ENCODE results near the gene FOXO1.

FOXO1 gene

DNA sequence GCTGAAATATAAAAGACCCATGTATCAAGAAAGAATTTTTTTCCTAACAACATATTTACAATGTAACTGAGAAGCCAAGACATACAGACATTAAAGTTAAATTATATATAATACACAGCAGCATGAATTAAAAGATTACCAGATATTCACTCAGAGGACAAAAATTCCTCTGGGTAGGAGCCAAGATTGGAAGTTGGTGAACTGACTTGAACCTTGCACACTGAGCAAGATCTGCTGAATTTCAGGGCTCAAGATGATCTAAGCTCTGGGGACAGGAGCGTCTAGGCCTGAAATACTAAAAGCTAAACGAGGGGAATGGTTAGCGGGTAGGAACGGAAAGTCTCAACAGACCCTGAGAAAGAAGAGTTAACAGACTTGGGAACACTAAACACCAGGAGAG, 8.5 kb downstream of the FOXO1 start:
- peak overlapping the region; percentile 93 for H3K4me2 ChIP-seq (ENCODE audit: low read depth, low read length, poor library complexity, severe bottlenecking)
- peaks cover 99% of the 10 kb centered on the region for H3K79me2 ChIP-seq (ENCODE audit: insufficient read depth, low read length)
- TF ChIP-seq EZH2phosphoT487 (conservative IDR thresholded peaks at IDR 0.05; ENCODE audit: low read length) (no peak), CTCF (IDR thresholded peaks at IDR 0.05; ENCODE audit: insufficient read depth, low read length, poor library complexity, severe bottlenecking) (no peak)
- peaks cover 80% of the 10 kb centered on the region for H3F3A ChIP-seq (ENCODE audit: insufficient read depth)
- no peaks in the 10 kb centered on the region for H3K27me3 ChIP-seq (ENCODE audit: low read length)
- H3K9me2 ChIP-seq (replicated peaks; ENCODE audit: insufficient read depth, low read length) = no peaks in the 10 kb centered on the region
- no peak overlapping the region for H2AFZ ChIP-seq (ENCODE audit: low read depth, low read length, severe bottlenecking)
- H3K4me3 ChIP-seq (ENCODE audit: insufficient read depth, low read length, poor library complexity, severe bottlenecking) = peak overlapping the region; percentile 41
- H3K36me3 ChIP-seq (ENCODE audit: low read length) = no peaks in the 10 kb centered on the region
- H3K27ac ChIP-seq (ENCODE audit: low read depth, low read length) = peak overlapping the region; percentile 95
- peaks cover 4% of the 10 kb centered on the region; the same call in 1 of the 2 replicates for H4K20me1 ChIP-seq (ENCODE audit: low read depth, low read length)
- no peaks in the 10 kb centered on the region for H3K9me3 ChIP-seq (ENCODE audit: insufficient read depth, low read length)
- peak overlapping the region; percentile 38 for H3K9ac ChIP-seq (ENCODE audit: low read length)

GRCh38 chr13:40657307-40657706, 9.1 kb downstream of the FOXO1 start:
- Histone ChIP-seq H3K4me2 (ENCODE audit: low read depth, low read length, poor library complexity, severe bottlenecking) (peak overlapping the region; percentile 93), H3K27me3 (ENCODE audit: low read length) (no peaks in the 10 kb centered on the region), H3K9me3 (ENCODE audit: insufficient read depth, low read length) (no peaks in the 10 kb centered on the region), H3K79me2 (ENCODE audit: insufficient read depth, low read length) (peaks cover 99% of the 10 kb centered on the region), H2AFZ (ENCODE audit: low read depth, low read length, severe bottlenecking) (no peak overlapping the region), H3K4me3 (ENCODE audit: insufficient read depth, low read length, poor library complexity, severe bottlenecking) (peak overlapping the region; percentile 41), H3K9me2 (replicated peaks; ENCODE audit: insufficient read depth, low read length) (no peaks in the 10 kb centered on the region), H4K20me1 (ENCODE audit: low read depth, low read length) (peaks cover 4% of the 10 kb centered on the region; the same call in 1 of the 2 replicates), H3K27ac (ENCODE audit: low read depth, low read length) (peak overlapping the region; percentile 95), H3K9ac (ENCODE audit: low read length) (peak overlapping the region; percentile 38), H3F3A (ENCODE audit: insufficient read depth) (peaks cover 80% of the 10 kb centered on the region), H3K36me3 (ENCODE audit: low read length) (no peaks in the 10 kb centered on the region)
- TF ChIP-seq EZH2phosphoT487 (conservative IDR thresholded peaks at IDR 0.05; ENCODE audit: low read length) (no peak), CTCF (IDR thresholded peaks at IDR 0.05; ENCODE audit: insufficient read depth, low read length, poor library complexity, severe bottlenecking) (no peak)

GRCh38 chr13:40656358-40656757, 10.1 kb downstream of the FOXO1 start:
- no peak overlapping the region for H2AFZ ChIP-seq (ENCODE audit: low read depth, low read length, severe bottlenecking)
- H3K36me3 ChIP-seq (ENCODE audit: low read length) = no peaks in the 10 kb centered on the region
- peaks cover 99% of the 10 kb centered on the region for H3K79me2 ChIP-seq (ENCODE audit: insufficient read depth, low read length)
- H3K4me2 ChIP-seq (ENCODE audit: low read depth, low read length, poor library complexity, severe bottlenecking) = peak overlapping the region; percentile 93
- no peaks in the 10 kb centered on the region for H3K9me2 ChIP-seq (replicated peaks; ENCODE audit: insufficient read depth, low read length)
- no peak for TF ChIP-seq CTCF (IDR thresholded peaks at IDR 0.05; ENCODE audit: insufficient read depth, low read length, poor library complexity, severe bottlenecking)
- no peak for TF ChIP-seq EZH2phosphoT487 (conservative IDR thresholded peaks at IDR 0.05; ENCODE audit: low read length)
- H3K27me3 ChIP-seq (ENCODE audit: low read length) = no peaks in the 10 kb centered on the region
- peak overlapping the region; percentile 38 for H3K9ac ChIP-seq (ENCODE audit: low read length)
- peaks cover 5% of the 10 kb centered on the region; the same call in 1 of the 2 replicates for H4K20me1 ChIP-seq (ENCODE audit: low read depth, low read length)
- peaks cover 81% of the 10 kb centered on the region for H3F3A ChIP-seq (ENCODE audit: insufficient read depth)
- H3K27ac ChIP-seq (ENCODE audit: low read depth, low read length) = peak overlapping the region; percentile 95
- H3K9me3 ChIP-seq (ENCODE audit: insufficient read depth, low read length) = no peaks in the 10 kb centered on the region
- H3K4me3 ChIP-seq (ENCODE audit: insufficient read depth, low read length, poor library complexity, severe bottlenecking) = peak overlapping the region; percentile 17

Data from SU-DHL-6 (cell line).